ENCODE results near the gene CCIN. TPM values are rescaled to one million over a fixed set of nuclear protein-coding genes. Genes with fewer than 3 reads are reported as not detected.
A peak's percentile ranks its signal among the peaks of the same experiment; 100 is the strongest.

The CCIN gene
- total and polyA plus RNA-seq, 2 of the 4 experiments (the other 2 are of a cell fraction), result 0.80 to 1.1 TPM

GRCh38 chr9:36187414-36187813 is 18.2 kb downstream of the CCIN start:
- H3K27me3 ChIP-seq (ENCODE audit: control insufficient read depth, insufficient read depth, low read length), result no peaks in the 10 kb centered on the region
- peak overlapping the region; percentile 66; the same call in 1 of the 2 replicates for H3K23ac ChIP-seq (ENCODE audit: low read depth, low read length)
- peak overlapping the region; percentile 60; the same call in 1 of the 2 replicates for H4K5ac ChIP-seq (ENCODE audit: low read depth, low read length)
- no TSS peak for BruUV-seq (replicated peaks)
- H3K4me3 ChIP-seq (ENCODE audit: insufficient read depth, low read depth, low read length), result no peak overlapping the region
- POLR2A ChIA-PET (ENCODE audit: unreplicated experiment), result no interaction called here
- H3K4me1 ChIP-seq (ENCODE audit: control insufficient read depth, insufficient read depth, low read length), result peaks cover 8% of the 10 kb centered on the region; the same call in 1 of the 2 replicates
- TF ChIP-seq USF2 (IDR thresholded peaks at IDR 0.05; ENCODE audit: low read depth, low read length) (peak; percentile 97), MAFK (IDR thresholded peaks at IDR 0.05; ENCODE audit: low read depth, low read length) (no peak)
- H2BK120ac ChIP-seq (ENCODE audit: low read depth, low read length), result peak overlapping the region; percentile 48
- in situ Hi-C loops (cut with MboI; ENCODE audit: low sequenced_read_pairs) (no loop called here), intact Hi-C loops (cut with micrococcal nuclease) (no loop called here), dilution Hi-C loops (cut with HindIII; ENCODE audit: low sequenced_read_pairs, unreplicated experiment) (no loop called here)
- peak overlapping the region; percentile 70 for H2BK5ac ChIP-seq (ENCODE audit: low read depth, low read length, poor library complexity, severe bottlenecking)
- H3K4ac ChIP-seq (ENCODE audit: low read depth, low read length), result peak overlapping the region; percentile 74
- peak overlapping the region; percentile 90 for H2AK5ac ChIP-seq (ENCODE audit: low read depth, low read length)
- H3K18ac ChIP-seq (ENCODE audit: low read depth, low read length), result peak overlapping the region; percentile 29; the same call in 1 of the 2 replicates
- H4K8ac ChIP-seq (ENCODE audit: low read depth in 2 of 2, low read length in 2 of 2), result peak overlapping the region; percentile 31 to 63; a peak in 3 of 4 replicates
- H3K36me3 ChIP-seq (ENCODE audit: control insufficient read depth, insufficient read depth, low read length), result no peaks in the 10 kb centered on the region
- peak overlapping the region; percentile 29; the same call in 1 of the 2 replicates for H3K4me2 ChIP-seq (ENCODE audit: low read depth, low read length)
- H2AFZ ChIP-seq (replicated peaks; ENCODE audit: low read length, poor library complexity), result peak overlapping the region; percentile 64
- H2BK15ac ChIP-seq (ENCODE audit: low read depth, low read length), result peak overlapping the region; percentile 36; the same call in 2 of the 3 replicates
- DNase-seq, result peak; percentile 92
- H2AK9ac ChIP-seq (replicated peaks; ENCODE audit: low read depth, low read length, poor library complexity), result no peak overlapping the region
- peak overlapping the region; percentile 46 for H3K14ac ChIP-seq (replicated peaks; ENCODE audit: low read depth, low read length)
- H4K20me1 ChIP-seq (ENCODE audit: insufficient read depth, low read length), result peaks cover 14% of the 10 kb centered on the region
- ATAC-seq (ENCODE audit: low read depth), result peak; percentile 7
- H3K9me3 ChIP-seq (ENCODE audit: control insufficient read depth, insufficient read depth, low read length), result no peaks in the 10 kb centered on the region
- peaks cover 3 to 27% of the 10 kb centered on the region in 2 experiments; a peak in 2 of 4 replicates for H3K79me1 ChIP-seq (ENCODE audit: low read depth in 1 of 2, low read length in 2 of 2)
- H2BK20ac ChIP-seq (ENCODE audit: low read depth, low read length), result peak overlapping the region; percentile 43; the same call in 1 of the 2 replicates
- H3K27ac ChIP-seq (ENCODE audit: insufficient read depth, low read length), result peak overlapping the region; percentile 19; the same call in 1 of the 2 replicates
- no peak overlapping the region for H3K9ac ChIP-seq (ENCODE audit: low read depth, low read length)
- H3K9me1 ChIP-seq (ENCODE audit: insufficient read depth, low read length), result peaks cover 9% of the 10 kb centered on the region
- H3K56ac ChIP-seq (ENCODE audit: extremely low read depth, insufficient read depth, low read length), result peak overlapping the region; percentile 29; the same call in 1 of the 2 replicates
- peak overlapping the region; percentile 53; the same call in 1 of the 2 replicates for H4K91ac ChIP-seq (ENCODE audit: insufficient read depth, low read depth, low read length)
- CTCF ChIA-PET, result no interaction called here
